SKM-1 (cell line): ENCODE measurements around the gene C6orf141.
"Not testable (repeated sequence)": the region's sequence is repeated elsewhere in the genome, so short reads cannot be mapped to it uniquely, and the experiment has no call there.

Experiments used
- DNase-seq: peaks from one replicate; lab custom pipeline; 2025; ENCODE audit not compliant: unreplicated experiment; lab: John Stamatoyannopoulos, UW

The C6orf141 gene

GRCh38 chr6:49570474-49571079 lies 20.1 kb downstream of the C6orf141 start:
- no peak for DNase-seq

- DNase-seq = no peak
Measured at GRCh38 chr6:49576618-49577017, 26.1 kb downstream of the C6orf141 start.

GRCh38 chr6:49579649-49580048 lies 29.2 kb downstream of the C6orf141 start:
- no peak for DNase-seq

- no peak for DNase-seq
Measured at GRCh38 chr6:49582529-49582928, 32.1 kb downstream of the C6orf141 start.

GRCh38 chr6:49587262-49587661 lies 36.8 kb downstream of the C6orf141 start:
- not testable (repeated sequence) for DNase-seq
